Hematopoietic multipotent progenitor cell treated with erythropoietin and hydrocortisone succinate and interleukin-3 and kit ligand, for 17 days (in vitro differentiated cells): Measurements from ENCODE around the gene CNGA1.
A peak's percentile ranks its signal among the peaks of the same experiment; 100 is the strongest.
"Not testable (repeated sequence)": the region's sequence is repeated elsewhere in the genome, so short reads cannot be mapped to it uniquely, and the experiment has no call there.

Source experiments
- DNase-seq: peaks from one replicate; pipeline ENCODE4 v3.0.0-alpha.2; 2015; ENCODE audit warnings: low spot score

Gene CNGA1

DNA sequence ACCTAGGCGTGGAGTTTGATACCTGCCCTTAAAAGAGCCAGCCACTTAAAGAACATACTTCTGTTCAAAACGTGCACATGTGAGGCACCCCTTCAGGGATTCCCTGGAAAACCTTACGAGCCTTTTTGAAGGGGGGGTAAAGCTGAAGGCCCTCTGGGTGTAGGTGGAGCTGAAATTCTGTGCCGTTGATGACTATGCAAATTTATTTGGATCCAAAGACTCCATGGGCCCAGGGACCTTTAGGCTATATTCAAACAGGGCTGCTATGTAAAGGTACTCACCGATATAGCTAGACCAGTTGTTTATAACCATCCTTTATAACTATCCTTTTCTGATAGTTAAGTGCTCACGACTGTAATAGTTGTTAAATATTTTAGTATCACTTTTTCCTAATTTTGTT is 61.8 kb downstream of the CNGA1 start:
- DNase-seq, result no peak

GRCh38 chr4:47954245-47954644 is 62.2 kb downstream of the CNGA1 start:
- DNase-seq, result no peak

GRCh38 chr4:47945930-47946726 is 70.4 kb downstream of the CNGA1 start:
- no peak for DNase-seq

DNA sequence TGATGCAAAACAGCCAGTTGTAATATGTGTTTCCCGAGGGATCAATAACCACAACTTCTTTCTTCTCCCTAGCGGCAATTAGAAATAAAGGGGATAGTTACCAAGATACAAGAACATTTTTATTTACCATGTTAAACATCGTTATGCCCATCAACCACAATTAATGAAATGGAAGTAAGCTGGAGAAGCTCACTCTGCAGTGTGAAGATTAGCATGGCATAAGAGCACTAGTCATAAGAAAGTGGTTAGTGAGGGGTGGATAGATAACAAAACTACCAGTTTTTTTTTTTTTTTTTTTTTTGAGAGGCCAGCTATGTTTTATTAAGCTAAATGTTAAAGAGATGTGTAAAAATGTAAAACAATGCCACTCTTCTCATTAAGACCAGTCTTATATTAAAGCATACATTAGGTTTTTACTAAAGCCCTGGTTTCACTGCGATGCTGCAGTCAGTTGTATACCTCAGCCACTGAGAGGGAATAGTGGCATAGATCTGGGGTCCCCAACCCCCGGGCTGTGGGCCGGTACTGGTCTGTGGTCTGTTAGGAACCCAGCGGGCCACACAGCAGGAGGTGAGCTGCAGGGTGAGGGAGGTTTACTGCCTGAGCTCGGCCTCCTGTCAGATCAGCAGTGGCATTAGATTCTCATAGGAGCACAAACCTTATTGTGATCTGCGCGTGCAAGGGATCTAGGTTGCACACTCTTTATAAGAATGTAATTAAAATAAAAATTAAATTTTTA is 74.2 kb downstream of the CNGA1 start:
- DNase-seq, result no peak

DNA sequence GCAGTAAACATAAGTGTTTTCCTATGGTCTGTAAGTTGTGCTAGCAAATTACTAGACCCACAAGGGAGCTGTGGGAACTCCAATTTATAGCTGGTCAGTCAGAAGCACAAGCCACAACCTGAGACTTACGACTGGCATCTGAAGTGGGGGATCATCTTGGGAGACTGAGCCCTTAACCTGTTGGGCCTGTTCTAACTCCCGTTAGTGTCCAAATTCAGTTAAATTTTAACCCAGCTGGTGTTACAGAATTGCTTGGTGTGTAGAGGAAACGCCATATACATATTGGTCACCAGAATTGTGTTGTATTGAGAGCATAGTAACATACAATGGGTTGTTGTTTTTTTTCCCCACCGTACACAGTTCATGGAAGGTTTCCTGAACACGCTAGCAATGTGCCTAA is 77.0 kb downstream of the CNGA1 start:
- no peak for DNase-seq

GRCh38 chr4:47936336-47936735 is 80.1 kb downstream of the CNGA1 start:
- no peak for DNase-seq

DNA sequence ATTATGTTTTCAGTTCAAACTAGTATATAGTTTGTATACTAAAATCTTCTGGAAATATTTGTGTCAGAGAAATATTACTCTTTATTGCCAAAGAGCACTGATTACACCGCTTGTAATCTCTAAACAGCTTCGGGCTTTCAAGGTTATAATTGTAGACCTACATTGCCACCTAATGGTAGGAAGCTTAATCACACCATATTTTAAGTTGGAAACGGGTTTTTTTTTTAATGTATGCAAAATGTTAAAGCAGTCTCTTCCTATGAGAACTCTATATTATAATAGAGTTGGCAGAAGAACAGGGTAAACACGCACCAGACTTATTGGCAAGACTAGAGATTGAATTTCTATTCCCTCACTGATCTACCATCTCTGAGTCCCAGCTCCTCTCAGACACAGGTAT is 82.6 kb downstream of the CNGA1 start:
- DNase-seq, result peak; percentile 50

DNA sequence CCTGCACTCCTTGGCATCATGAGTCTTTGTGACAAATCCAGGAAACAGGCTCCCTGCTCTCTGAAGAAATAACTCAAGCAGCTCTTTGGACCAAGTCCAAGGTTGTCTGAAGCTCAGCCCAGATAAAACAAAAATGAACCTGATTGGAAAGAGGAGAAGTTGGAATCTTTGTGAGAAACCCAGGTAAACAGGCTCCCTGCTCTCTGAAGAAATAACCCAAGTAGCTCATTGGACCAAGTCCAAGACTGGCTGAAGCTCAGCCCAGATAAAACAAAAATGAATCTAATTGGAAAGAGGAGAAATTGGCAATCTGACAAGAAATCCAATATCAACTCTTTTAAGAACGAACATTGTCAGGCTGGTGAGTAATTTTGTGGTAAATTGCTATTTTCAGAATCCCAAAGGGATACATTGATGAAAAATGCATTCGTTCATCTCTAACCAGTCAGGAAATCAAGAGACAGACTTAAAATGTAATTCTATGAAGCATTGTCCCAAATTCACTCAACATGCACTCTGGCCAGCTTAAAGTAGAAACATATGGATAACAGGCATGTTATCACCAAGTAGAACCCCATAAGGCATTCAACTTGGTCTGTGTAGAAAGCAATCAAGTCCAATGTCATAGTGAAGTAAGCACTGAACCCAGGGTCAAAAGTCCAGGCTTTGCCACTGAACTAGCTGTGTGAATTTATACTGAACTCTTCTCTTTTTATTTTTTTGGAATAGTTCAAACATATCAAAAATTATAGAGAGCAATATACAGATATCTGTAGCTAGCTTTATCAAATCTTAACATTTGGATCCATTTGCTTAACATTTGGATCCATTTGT is 85.3 kb downstream of the CNGA1 start:
- DNase-seq, result no peak

DNA sequence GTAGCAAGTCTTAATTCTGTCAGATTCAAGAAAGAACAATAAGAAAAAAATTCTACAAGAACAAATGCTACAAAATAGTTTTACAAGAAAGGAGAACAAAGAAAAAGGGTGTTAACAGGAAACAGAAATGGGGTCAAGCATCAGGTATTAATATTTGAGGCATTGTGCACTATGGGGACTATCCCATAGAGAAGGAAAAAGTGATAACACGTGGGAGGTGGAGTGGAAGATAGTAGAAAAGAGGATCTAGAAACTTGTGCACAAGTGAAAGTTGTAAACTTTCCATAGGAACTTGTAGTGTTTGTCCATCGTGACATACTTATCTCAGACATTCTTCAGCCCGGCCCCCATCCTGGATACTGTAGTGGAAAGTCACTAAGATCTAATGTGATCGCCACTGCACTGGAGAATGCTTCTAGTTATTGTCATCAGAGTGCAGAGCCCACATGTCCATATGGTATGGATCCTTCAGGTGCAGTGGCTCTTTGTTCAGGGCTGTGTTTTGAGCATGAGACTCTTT is 86.7 kb downstream of the CNGA1 start:
- DNase-seq, result no peak

GRCh38 chr4:47926667-47927258 is 89.7 kb downstream of the CNGA1 start:
- DNase-seq, result peak; percentile 19

- DNase-seq, result not testable (repeated sequence)
These were observed 93.2 kb downstream of the CNGA1 start for GRCh38 chr4:47923261-47923608.

GRCh38 chr4:47922436-47923260 is 93.8 kb downstream of the CNGA1 start:
- not testable (repeated sequence) for DNase-seq

- not testable (repeated sequence) for DNase-seq
These were observed 99.3 kb downstream of the CNGA1 start for GRCh38 chr4:47917163-47917562.

GRCh38 chr4:47915378-47915777 is 101.1 kb downstream of the CNGA1 start:
- DNase-seq, result no peak

- no peak for DNase-seq
These were observed 101.6 kb downstream of the CNGA1 start for GRCh38 chr4:47914926-47915237.

GRCh38 chr4:47914220-47914925 is 102.1 kb downstream of the CNGA1 start, which contains the start of gene NFXL1:
Gene NFXL1 (minus strand): TSS chr4:47914583. CDS start chr4:47914203, 380 bp downstream.
- DNase-seq, result peak; percentile 86

- no peak for DNase-seq
These were observed 102.6 kb downstream of the CNGA1 start for GRCh38 chr4:47913861-47914219.

DNA sequence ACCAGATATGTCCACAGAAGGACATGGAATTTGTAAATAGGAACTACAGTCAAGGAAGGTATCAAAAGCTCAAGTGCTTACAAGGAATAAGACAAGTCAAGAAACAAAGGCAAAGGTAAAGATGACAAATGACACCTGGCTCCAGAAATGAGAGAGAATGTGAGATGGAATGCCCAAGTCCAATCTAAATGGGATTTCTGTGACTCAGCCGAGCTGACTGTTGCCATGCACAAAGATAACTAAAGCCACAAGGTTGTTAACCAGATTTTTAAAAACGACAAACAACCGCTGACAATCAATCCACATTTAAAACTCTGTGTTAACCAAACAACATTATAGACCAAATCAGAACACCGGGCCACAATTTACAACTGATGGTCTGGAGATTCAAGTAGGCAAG is 103.2 kb downstream of the CNGA1 start:
- no peak for DNase-seq

DNA sequence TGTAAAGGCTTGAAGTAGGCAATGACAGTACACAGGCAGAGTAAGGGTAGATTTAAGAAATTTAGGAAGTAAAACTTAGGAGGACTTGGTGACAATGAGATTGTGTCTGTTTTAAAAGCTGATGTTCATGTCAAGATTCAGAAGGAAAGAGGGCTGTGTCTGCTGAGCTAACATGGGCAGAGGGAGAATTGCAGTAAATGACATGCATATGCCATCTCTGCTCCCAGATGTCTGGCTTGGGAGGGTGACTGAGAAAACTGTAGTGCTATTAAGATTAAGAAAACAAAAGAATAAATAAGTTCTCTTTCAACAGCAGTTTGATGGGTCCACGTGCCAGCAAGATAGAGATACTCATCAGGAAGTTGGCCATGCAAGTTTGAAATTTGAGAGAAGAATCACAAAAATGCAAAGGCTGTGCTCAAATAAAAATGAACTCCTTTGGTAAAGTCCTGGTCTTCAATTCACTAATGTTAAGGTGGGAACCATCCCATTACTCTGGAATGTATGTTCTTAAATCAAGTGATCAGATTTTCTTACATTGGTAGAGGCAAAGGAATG is 109.3 kb downstream of the CNGA1 start:
- DNase-seq, result no peak

- DNase-seq, result no peak
These were observed 116.8 kb downstream of the CNGA1 start for GRCh38 chr4:47899639-47900038.
